Measurements from ENCODE around the gene STK10. TPM values are rescaled to one million over a fixed set of nuclear protein-coding genes. Genes with fewer than 3 reads are reported as not detected.

STK10 gene
- total and polyA plus RNA-seq, 4 donors: 2.8 to 21.7 (median 7.7) TPM

- DNase-seq (ENCODE audit: low spot score): no peak
- no peak overlapping the region for H3K4me3 ChIP-seq (ENCODE audit: low read depth in 1 of 3, low read length in 3 of 3)
- TF ChIP-seq FOXA1 (IDR thresholded peaks at IDR 0.05) (no peak), REST (IDR thresholded peaks at IDR 0.05) (no peak), CTCF (IDR thresholded peaks at IDR 0.05; ENCODE audit: low read depth, low read length, missing input control) (no peak), HNF4G (IDR thresholded peaks at IDR 0.05) (no peak), JUND (IDR thresholded peaks at IDR 0.05) (no peak), RAD21 (IDR thresholded peaks at IDR 0.05) (no peak), NR2F2 (IDR thresholded peaks at IDR 0.05) (no peak), RXRA (IDR thresholded peaks at IDR 0.05) (no peak)
- peaks cover 0 to 5% (median 2%) of the 10 kb centered on the region in 4 donors for H3K36me3 ChIP-seq (ENCODE audit: control insufficient read depth in 4 of 4, insufficient read depth in 3 of 4, low read depth in 1 of 4, low read length in 3 of 4)
- 95% methylated on average over 10 of the region's 10 CpGs for WGBS
- H3K9ac ChIP-seq (ENCODE audit: low read depth in 1 of 2, low read length in 2 of 2): no peak overlapping the region
- H3K27me3 ChIP-seq (ENCODE audit: control insufficient read depth in 4 of 4, insufficient read depth in 4 of 4, low read length in 3 of 4): no peaks in the 10 kb centered on the region
- H3K4me1 ChIP-seq (ENCODE audit: control insufficient read depth in 4 of 4, insufficient read depth in 4 of 4, low read length in 3 of 4): no peaks in the 10 kb centered on the region
- H3K27ac ChIP-seq (ENCODE audit: low read depth in 1 of 2, low read length in 2 of 2): no peak overlapping the region
- no peaks in the 10 kb centered on the region for H3K9me3 ChIP-seq (ENCODE audit: control insufficient read depth in 4 of 4, low read length in 3 of 4)
These were observed 94.5 kb downstream of the STK10 start for GRCh38 chr5:172093559-172093958.

- Histone ChIP-seq H3K36me3 (ENCODE audit: control insufficient read depth in 4 of 4, insufficient read depth in 3 of 4, low read depth in 1 of 4, low read length in 3 of 4) (peaks cover 0 to 5% (median 2%) of the 10 kb centered on the region in 4 donors), H3K27me3 (ENCODE audit: control insufficient read depth in 4 of 4, insufficient read depth in 4 of 4, low read length in 3 of 4) (no peaks in the 10 kb centered on the region), H3K27ac (ENCODE audit: low read depth in 1 of 2, low read length in 2 of 2) (no peak overlapping the region), H3K9ac (ENCODE audit: low read depth in 1 of 2, low read length in 2 of 2) (no peak overlapping the region), H3K9me3 (ENCODE audit: control insufficient read depth in 4 of 4, low read length in 3 of 4) (no peaks in the 10 kb centered on the region), H3K4me3 (ENCODE audit: low read depth in 1 of 3, low read length in 3 of 3) (no peak overlapping the region), H3K4me1 (ENCODE audit: control insufficient read depth in 4 of 4, insufficient read depth in 4 of 4, low read length in 3 of 4) (no peaks in the 10 kb centered on the region)
- 95% methylated on average over 17 of the region's 17 CpGs for WGBS
- DNase-seq (ENCODE audit: low spot score): no peak
- TF ChIP-seq SP1 (IDR thresholded peaks at IDR 0.05) (no peak), REST (IDR thresholded peaks at IDR 0.05) (no peak), EGR1 (IDR thresholded peaks at IDR 0.05; ENCODE audit: low read depth in 2 of 2) (no peak), TAF1 (conservative IDR thresholded peaks at IDR 0.05) (no peak), JUND (IDR thresholded peaks at IDR 0.05) (no peak), YY1 (IDR thresholded peaks at IDR 0.05) (no peak), RAD21 (IDR thresholded peaks at IDR 0.05) (no peak), FOXA2 (IDR thresholded peaks at IDR 0.05) (no peak)
These were observed 95.9 kb downstream of the STK10 start for GRCh38 chr5:172091956-172092732.
